Activated B cell treated with CpG ODN at 0.5 μM for 24 hours (primary cell): ENCODE results near the gene RAB21. TPM values are rescaled to one million over a fixed set of nuclear protein-coding genes. Genes with fewer than 3 reads are reported as not detected.

Experiments
- ATAC-seq: fragments of 200-7000 bp; cut with Tn5 transposase; one replicate; pipeline ENCODE4 v1.10.0; 2021; ENCODE audit warnings: low read depth, mild to moderate bottlenecking, moderate library complexity
- CTCF ChIA-PET: fragments of 350-600 bp; sonication (Branson Sonifier 250); formaldehyde crosslinking; loops from one replicate; lab custom pipeline; 2021; ENCODE audit warnings: antibody characterized with exemption; lab: Charles Lee
- POLR2A ChIA-PET: fragments of 350-600 bp; sonication (Branson Sonifier 250); formaldehyde crosslinking; loops from one replicate; lab custom pipeline; 2021; ENCODE audit warnings: antibody characterized with exemption; lab: Charles Lee
- DNase-seq: peaks from one replicate; pipeline ENCODE4 v3.0.0; 2022
- H3K27ac Mint-ChIP-seq: one replicate; pipeline ENCODE4 v1.8.0; 2020; ENCODE audit warnings: mixed read lengths
- H3K27me3 Mint-ChIP-seq: one replicate; pipeline ENCODE4 v1.8.0; 2021; ENCODE audit warnings: mixed read lengths
- H3K36me3 Mint-ChIP-seq: one replicate; pipeline ENCODE4 v1.8.0; 2021; ENCODE audit warnings: low read depth, mixed read lengths
- H3K4me1 Mint-ChIP-seq: one replicate; pipeline ENCODE4 v1.8.0; 2021; ENCODE audit warnings: mixed read lengths
- H3K4me3 Mint-ChIP-seq: one replicate; pipeline ENCODE4 v1.8.0; 2020; ENCODE audit warnings: mild to moderate bottlenecking, mixed read lengths
- H3K9me3 Mint-ChIP-seq: one replicate; pipeline ENCODE4 v1.8.0; 2020; ENCODE audit warnings: mixed read lengths
- intact Hi-C: fragments of 100-400 bp; cut with micrococcal nuclease; formaldehyde crosslinking; loops from one replicate; pipeline ENCODE4 v1.15.1; 2024
- total RNA-seq: library from RNA; stranded (reverse); gene quantifications from 2 replicates; pipeline ENCODE4 v1.2.3, GENCODE V29; 2022
- TF ChIP-seq, protein P1 (sequence below): fragments of 200-600 bp; IDR thresholded peaks from one replicate; pipeline ENCODE4 v1.8.0; 2022; ENCODE audit warnings: antibody characterized with exemption, mild to moderate bottlenecking

The RAB21 gene
- total RNA-seq, 1 donor from 2014 or later: 112 TPM

DNA sequence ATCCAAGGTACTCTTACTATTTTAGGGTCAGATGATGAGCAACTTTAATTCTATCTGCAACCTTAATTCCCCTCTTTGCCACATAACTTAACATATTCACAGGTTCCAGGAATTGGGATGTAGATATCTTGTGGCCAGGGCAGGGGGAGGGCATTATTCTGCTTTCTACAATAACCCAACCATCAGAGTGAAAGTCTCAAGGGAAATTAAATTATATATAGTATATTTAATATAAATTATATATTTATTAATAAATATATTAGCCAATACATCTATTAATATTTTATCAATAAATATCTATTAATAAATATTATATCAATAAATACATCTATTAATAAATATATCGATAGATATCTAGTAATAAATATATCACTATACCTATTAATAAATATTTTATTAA, 11.7 kb upstream of the RAB21 start:
- TF ChIP-seq, protein P1, sequence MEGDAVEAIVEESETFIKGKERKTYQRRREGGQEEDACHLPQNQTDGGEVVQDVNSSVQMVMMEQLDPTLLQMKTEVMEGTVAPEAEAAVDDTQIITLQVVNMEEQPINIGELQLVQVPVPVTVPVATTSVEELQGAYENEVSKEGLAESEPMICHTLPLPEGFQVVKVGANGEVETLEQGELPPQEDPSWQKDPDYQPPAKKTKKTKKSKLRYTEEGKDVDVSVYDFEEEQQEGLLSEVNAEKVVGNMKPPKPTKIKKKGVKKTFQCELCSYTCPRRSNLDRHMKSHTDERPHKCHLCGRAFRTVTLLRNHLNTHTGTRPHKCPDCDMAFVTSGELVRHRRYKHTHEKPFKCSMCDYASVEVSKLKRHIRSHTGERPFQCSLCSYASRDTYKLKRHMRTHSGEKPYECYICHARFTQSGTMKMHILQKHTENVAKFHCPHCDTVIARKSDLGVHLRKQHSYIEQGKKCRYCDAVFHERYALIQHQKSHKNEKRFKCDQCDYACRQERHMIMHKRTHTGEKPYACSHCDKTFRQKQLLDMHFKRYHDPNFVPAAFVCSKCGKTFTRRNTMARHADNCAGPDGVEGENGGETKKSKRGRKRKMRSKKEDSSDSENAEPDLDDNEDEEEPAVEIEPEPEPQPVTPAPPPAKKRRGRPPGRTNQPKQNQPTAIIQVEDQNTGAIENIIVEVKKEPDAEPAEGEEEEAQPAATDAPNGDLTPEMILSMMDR: no peak

DNA sequence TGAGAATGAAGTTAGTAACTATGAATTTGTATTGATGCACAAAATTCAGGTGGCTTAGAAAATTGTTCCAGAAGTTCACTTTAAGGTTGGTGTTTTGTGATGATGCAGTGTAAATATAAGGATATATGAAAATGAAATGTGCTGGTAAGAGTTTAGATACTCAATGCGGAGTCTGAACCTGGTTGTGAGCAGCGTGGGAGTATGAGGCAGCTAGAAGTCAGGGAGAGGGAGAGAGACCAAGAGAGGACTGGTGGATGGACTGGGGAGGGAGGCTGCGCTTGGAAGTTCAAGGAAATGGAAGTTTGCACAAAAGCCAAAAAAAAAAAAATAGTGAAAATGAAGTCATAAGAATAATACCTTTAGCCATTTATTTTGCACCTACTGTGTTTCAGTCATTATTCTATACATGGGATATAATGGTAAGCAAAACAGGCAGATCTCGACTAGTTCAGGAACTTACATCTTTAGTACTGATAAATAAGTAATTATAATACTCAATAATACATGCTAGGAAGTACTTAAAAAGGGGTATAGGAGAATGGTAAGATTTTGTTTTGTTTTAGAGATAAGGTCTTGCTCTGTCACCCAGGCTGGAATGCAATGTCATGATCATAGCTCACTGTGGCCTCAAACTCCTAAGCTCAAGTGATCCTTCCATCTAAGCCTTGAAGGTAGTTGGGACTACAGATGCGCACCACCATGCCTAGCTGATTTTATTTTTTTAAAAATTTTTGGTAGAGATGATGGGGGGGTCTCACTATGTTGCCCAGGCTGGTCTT, 10.0 kb upstream of the RAB21 start:
- no peak for ATAC-seq
- Mint-ChIP-seq H3K27ac (no peak overlapping the region), H3K4me3 (no peak overlapping the region), H3K4me1 (peaks cover 3% of the 10 kb centered on the region), H3K27me3 (peaks cover 5% of the 10 kb centered on the region), H3K9me3 (no peaks in the 10 kb centered on the region), H3K36me3 (no peaks in the 10 kb centered on the region)
- POLR2A ChIA-PET: no interaction called here
- DNase-seq: no peak
- TF ChIP-seq, protein P1: no peak
- CTCF ChIA-PET: interaction anchor here (0.8 to 5.5 kb wide), 5 partner anchors 59 to 329 kb away, joined by 3 to 132 read pairs (median 62); partner anchors contain the start of genes THAP2, TMEM19 and ZFC3H1
- intact Hi-C loops: loop anchor here (10.0 kb wide), 1 partner anchor 1160 kb away; no protein-coding TSS in a partner anchor

More for the DNA sequence above, 11.7 kb upstream of the RAB21 start:
- Mint-ChIP-seq H3K27me3 (no peaks in the 10 kb centered on the region), H3K9me3 (no peaks in the 10 kb centered on the region), H3K36me3 (no peaks in the 10 kb centered on the region), H3K4me1 (peaks cover 3% of the 10 kb centered on the region), H3K4me3 (no peak overlapping the region), H3K27ac (no peak overlapping the region)
- ChIA-PET CTCF (no interaction called here), POLR2A (no interaction called here)
- DNase-seq: no peak
- ATAC-seq: no peak
- intact Hi-C loops: loop anchor here (10.0 kb wide), 1 partner anchor 1158 kb away; no protein-coding TSS in a partner anchor

DNA sequence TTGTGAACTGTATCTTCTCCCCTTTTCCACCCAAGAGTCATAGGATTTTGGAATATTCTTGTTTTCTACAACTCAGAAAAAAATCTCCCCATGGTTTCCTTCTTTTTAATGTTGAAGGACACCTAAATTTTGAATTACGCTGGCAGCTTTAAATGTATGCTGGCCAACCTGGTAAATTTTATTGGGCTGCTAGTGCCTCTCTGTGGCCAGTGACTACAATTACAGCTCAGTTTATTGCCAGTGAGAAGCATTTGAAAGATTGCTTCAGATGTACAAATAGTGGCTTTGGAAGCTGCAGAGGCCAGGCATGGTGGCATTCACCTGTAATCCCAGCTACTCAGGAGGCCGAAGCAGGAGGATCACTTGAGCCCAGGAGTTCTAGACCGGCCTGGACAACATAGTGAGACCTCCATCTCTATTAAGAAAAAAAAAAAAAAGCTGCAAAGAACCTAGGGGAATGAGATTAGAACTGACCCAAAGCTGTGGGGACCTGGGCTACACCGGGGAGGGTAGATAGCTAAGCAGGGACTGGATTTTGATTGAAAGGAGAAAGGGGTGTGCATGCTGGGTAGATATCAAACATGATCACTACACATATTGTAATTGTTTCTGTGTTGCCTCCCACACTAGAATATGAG, 7.6 kb upstream of the RAB21 start:
- Mint-ChIP-seq H3K9me3 (no peaks in the 10 kb centered on the region), H3K27ac (no peak overlapping the region), H3K36me3 (no peaks in the 10 kb centered on the region), H3K4me3 (no peak overlapping the region), H3K27me3 (peaks cover 5% of the 10 kb centered on the region), H3K4me1 (peaks cover 3% of the 10 kb centered on the region)
- ChIA-PET CTCF (interaction anchor here (0.7 to 5.5 kb wide), 37 partner anchors 9 to 1868 kb away, joined by 3 to 132 read pairs (median 5); partner anchors contain the start of genes THAP2, TMEM19 and ZFC3H1), POLR2A (interaction anchor here (0.6 to 3.5 kb wide), 15 partner anchors 8 to 283 kb away, joined by 3 to 45 read pairs (median 4); partner anchors contain the start of genes THAP2, TMEM19 and ZFC3H1)
- TF ChIP-seq, protein P1: peak; percentile 91
- ATAC-seq (peak; percentile 98), DNase-seq (peak; percentile 23)
- intact Hi-C loops: loop anchor here (1.0 to 10.0 kb wide), 6 partner anchors 61 to 1162 kb away; partner anchors contain the start of genes TMEM19 and ZFC3H1

DNA sequence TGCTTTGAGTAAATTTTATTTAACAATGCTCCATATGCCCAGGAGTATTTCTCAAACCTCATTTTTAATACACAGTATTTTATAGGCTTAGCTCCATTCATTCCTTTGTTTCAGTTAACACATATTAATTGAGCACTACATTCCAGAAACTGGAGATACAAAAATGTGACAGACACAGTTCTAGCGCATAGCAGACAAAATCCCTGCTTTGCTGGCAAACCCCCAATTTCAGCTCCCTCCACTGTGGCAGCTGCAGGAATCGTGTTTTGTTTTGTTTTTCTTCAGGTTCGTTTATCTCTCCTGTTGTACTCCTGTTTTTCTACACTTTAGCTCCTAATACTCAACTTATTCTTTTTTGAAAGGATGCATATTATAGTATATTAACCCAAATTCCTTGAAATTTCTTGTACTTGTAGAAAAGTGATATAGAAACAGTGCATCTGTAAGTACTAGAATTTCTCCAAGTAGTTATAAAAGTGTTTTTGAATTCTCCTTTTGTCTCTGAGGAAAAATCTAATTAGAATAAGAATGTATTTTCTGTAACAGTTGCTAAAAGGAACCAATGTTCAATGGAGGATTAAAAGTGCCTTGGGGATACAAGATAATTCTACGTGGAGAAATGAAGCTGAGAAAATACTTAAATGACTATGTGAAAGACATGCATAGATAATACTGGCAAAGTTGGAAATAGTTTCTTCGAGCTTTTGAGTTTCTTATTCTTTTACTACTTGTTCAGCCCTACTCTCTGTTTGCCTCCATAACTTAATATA, 6.4 kb upstream of the RAB21 start:
- H3K9me3 Mint-ChIP-seq: no peaks in the 10 kb centered on the region
- intact Hi-C loops: loop anchor here (10.0 kb wide), 1 partner anchor 1163 kb away; no protein-coding TSS in a partner anchor
- TF ChIP-seq, protein P1: no peak
- ChIA-PET CTCF (interaction anchor here (0.9 to 5.5 kb wide), 19 partner anchors 11 to 530 kb away, joined by 3 to 132 read pairs (median 5); partner anchors contain the start of genes THAP2, TMEM19 and ZFC3H1), POLR2A (interaction anchor here (0.7 to 3.5 kb wide), 6 partner anchors 49 to 123 kb away, joined by 3 to 45 read pairs (median 6); partner anchors contain the start of genes THAP2, TMEM19 and ZFC3H1)
- peaks cover 3% of the 10 kb centered on the region for H3K4me1 Mint-ChIP-seq
- peaks cover 5% of the 10 kb centered on the region for H3K27me3 Mint-ChIP-seq
- no peak overlapping the region for H3K4me3 Mint-ChIP-seq
- no peak for DNase-seq
- H3K27ac Mint-ChIP-seq: no peak overlapping the region
- ATAC-seq: no peak
- no peaks in the 10 kb centered on the region for H3K36me3 Mint-ChIP-seq
